Measurements from ENCODE around the gene RBPJ.
A peak's percentile ranks its signal among the peaks of the same experiment; 100 is the strongest.
"Not testable (repeated sequence)": the region's sequence is repeated elsewhere in the genome, so short reads cannot be mapped to it uniquely, and the experiment has no call there.

RBPJ gene

GRCh38 chr4:26302031-26302899 lies 18.5 kb upstream of the RBPJ start:
- FAIRE-seq = no peak

- no peak for FAIRE-seq
These were observed 17.8 kb upstream of the RBPJ start for GRCh38 chr4:26303008-26303407.

GRCh38 chr4:26307037-26307800 lies 13.6 kb upstream of the RBPJ start:
- no peak for FAIRE-seq

GRCh38 chr4:26308568-26308967 lies 12.2 kb upstream of the RBPJ start:
- FAIRE-seq = no peak

DNA sequence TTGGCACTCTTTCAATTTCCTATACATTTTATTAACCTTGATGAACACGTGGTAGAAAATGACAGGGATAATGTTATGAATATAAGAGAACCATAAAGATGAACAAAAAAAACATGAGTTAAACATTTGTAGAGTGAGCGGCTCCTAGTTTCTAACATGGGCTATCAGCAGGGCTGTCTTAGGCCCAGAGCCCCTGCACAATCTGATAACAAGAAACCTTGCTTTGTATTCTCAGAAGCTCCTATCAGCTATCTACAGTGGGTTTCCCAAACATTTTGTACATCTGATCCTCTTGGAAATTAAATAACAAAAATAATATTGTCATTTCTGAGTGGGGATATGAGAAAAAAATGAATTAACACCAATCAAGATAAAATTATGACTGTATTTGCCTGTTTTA lies 10.6 kb upstream of the RBPJ start:
- FAIRE-seq = no peak

- no peak for FAIRE-seq
These were observed 9.2 kb upstream of the RBPJ start for GRCh38 chr4:26311633-26312032.

DNA sequence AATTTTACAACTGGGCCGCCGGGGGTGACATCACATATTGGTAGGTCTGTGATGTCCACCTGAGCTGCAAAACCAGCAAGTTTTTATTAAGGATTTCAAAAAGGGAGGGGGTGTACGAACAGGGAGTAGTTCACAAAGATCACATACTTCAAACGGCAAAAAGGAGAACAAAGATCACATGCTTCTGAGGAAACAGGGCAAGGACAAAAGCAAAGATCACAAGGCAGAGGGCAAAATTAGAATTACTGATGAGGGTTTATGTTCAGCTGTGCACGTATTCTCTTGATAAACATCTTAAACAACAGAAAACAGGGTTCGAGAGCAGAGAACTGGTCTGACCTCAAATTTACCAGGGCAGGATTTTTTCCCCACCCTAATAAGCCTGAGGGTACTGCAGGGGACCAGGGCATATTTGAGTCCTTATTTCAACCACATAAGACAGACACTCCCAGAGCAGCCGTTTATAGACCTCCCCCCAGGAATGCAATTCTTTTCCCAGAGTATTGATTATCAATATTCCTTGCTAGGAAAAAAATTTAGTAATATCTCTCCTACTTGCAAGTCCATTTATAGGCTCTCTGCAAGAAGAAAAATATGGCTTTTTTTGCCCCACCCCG lies 5.4 kb upstream of the RBPJ start:
- FAIRE-seq = not testable (repeated sequence)

GRCh38 chr4:26317766-26318165 lies 3.0 kb upstream of the RBPJ start:
- FAIRE-seq = no peak

DNA sequence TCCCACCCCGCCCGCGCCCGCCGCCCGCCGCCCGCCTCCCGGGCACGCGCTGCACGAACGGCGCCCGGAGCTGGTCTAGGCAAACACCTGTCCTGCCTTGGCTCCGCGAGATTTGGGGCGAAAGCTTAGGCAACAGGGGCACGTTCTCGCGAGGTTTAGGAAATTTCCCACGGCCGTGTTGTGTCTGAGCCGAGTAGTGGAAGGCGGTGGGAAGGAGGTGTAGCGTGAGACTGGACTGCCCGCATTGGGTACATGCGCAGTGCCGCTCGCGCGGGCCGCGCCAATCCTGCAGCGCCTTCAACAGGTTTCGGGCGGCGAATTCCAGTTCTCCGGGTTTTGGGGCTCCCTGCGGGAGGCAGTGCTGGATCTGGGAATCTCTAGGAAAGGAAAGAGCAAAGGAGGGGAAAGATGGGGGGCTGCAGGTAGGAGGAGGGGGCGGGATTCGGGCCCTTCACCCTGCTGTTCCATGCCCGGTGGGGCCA lies 1.3 kb upstream of the RBPJ start:
- peak; percentile 85 for FAIRE-seq

DNA sequence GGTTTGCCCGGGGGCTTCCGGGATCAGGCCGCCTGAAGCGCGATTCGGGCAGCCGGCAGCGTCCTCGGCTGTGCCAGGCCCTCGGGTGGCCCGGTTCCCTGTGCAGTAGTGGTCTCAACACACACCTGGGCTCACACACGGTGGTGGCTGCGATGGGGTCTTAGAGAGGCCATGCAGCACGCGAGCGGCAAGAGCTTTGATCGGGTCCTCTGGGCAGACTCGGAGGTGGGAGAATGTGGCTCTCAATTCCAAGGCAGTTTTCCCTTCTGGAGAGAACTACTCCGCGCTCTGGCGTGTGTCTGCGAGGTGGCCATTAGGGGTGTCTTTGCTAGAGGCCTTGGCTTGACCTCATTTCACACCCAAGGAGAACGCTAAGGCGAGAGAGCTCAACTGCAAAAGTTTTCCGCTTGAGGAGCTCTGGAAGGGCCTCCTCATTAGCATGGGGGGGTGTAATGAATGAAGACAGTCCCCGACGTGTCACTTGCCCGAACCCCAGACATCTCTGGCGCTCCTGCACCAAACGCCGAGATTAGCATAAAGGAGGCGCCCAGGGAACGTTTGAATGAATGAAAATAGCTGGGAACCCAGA lies 771 bp upstream of the RBPJ start:
- no peak for FAIRE-seq

DNA sequence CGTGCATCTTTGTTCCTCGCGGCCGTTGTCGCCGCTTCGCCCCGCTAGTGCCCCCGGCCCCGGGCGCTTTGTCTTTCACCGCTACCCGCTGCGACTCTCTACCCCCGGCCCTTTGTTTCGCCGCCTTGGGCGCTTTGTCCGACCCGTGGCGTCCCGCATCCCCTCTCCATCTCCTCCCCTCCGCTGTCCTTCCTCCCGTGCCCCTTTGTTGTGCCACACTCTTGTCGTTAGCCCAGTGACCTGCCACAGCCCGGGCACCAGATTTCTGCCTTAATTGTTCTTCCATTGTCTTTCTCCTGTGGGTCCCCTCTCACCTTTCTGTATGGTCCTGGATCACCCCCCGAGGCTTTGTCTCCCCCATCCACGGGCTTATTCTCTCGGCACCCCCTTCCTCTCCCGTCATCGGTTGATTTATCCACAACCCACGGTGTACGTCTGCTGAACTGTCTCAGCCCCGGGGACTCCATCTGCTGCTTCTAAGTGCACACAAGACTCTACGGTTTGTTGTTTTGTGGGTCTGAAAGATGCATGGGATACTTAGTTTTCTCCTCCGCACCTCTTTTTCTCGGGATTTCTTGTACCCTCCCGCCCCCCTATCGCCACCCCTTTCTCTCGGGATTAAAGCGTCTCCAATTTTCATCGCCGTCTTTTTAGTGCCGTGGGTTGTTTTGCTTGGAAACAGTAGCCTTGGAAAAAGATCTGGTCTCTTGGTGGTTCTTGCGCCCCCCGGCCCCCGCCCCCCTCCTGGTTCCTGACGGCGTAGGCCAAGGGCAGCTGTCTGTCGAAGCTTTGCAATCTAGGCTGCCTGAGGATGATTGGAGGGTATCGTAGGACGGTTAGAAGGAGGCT lies 783 bp downstream of the RBPJ start:
- no peak for FAIRE-seq

DNA sequence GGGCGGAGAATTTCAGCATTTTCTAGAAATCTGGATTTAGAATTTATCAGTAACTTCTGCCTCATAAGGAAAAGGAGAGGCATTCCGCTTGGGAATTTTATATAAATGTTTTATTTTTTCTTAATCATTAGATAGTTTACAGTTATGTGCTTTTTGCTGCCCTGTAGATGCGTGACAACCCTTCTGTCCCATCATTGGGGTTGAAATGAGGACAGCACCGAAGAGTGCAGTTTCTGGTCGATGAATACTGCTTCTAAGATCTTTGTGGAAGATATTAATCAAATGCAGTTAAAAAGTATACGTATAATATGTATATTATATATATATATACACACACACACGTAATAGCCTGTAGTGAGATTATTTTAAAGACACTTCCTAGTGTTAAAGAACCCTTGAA lies 1.5 kb downstream of the RBPJ start:
- no peak for FAIRE-seq

GRCh38 chr4:26323821-26324220 lies 3.0 kb downstream of the RBPJ start:
- no peak for FAIRE-seq

DNA sequence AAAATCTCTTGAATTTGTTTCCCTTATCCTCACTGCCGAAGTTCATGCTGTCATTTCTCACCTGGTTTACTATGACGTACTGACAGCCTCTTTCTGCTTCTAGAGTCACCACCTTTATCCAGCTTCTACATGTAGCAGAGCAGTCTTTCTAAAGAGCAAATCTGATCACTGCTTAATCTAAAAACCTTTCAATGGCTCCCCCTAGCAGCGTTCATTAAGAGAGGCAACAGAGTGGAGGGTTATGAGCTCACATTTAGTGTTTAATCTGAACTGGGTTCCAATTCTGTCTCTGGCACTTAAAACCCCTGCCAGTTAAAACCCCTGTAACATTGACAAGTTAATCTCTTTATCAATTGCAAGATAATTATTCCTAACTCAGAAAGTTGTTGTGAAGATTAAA lies 4.4 kb downstream of the RBPJ start:
- no peak for FAIRE-seq

GRCh38 chr4:26326791-26327190 lies 6.0 kb downstream of the RBPJ start:
- no peak for FAIRE-seq

- FAIRE-seq = peak; percentile 89
These were observed 9.5 kb downstream of the RBPJ start for GRCh38 chr4:26330186-26330787.

DNA sequence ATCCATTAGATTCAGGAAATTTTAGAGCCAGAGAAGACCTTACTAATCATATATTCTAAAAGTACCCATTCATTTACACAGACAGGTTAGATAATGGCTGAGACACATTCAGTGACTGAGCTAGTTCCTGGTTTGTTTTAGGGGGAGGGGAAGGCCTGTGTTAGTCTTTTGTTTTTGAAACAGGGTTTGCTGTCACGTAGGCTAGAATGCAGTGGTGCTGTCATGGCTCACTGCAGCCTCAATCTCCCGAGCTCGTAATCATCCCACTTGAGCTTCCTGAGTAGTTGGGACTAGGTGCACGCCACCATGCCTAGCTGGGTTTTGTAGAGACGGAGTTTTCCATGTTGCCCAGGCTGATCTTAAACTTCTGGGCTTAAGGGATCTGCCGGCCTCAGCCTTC lies 10.1 kb downstream of the RBPJ start:
- FAIRE-seq = no peak

DNA sequence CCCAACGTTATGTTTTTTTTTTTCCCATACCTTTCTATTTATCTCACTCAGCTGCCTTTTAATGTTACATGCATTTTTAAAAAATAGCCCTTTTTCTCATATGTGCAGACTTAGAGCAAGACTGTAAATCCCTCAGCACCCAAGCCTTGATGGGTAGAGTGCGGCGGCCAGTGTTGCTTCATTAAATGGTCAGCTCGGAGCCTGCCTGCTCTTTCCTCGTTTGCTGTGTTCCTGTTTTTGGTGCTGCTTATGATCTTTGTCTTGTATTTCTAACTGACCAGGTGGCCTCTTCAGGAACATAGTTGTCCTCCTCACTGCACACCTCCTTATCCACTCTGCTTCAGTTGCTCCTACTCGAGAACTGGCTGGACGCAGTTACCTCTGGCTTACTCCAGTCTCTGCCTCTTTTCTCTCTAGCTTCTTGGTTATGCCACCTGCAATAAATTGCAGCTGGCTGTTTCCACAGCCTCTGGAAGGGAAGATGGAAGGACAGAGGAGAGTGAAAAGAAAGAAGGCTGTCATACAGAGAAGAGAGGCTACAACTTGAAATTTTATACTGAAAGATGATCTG lies 10.7 kb downstream of the RBPJ start:
- FAIRE-seq = no peak

GRCh38 chr4:26334366-26334765 lies 13.6 kb downstream of the RBPJ start:
- FAIRE-seq = no peak

- no peak for FAIRE-seq
These were observed 16.8 kb downstream of the RBPJ start for GRCh38 chr4:26337612-26338011.

DNA sequence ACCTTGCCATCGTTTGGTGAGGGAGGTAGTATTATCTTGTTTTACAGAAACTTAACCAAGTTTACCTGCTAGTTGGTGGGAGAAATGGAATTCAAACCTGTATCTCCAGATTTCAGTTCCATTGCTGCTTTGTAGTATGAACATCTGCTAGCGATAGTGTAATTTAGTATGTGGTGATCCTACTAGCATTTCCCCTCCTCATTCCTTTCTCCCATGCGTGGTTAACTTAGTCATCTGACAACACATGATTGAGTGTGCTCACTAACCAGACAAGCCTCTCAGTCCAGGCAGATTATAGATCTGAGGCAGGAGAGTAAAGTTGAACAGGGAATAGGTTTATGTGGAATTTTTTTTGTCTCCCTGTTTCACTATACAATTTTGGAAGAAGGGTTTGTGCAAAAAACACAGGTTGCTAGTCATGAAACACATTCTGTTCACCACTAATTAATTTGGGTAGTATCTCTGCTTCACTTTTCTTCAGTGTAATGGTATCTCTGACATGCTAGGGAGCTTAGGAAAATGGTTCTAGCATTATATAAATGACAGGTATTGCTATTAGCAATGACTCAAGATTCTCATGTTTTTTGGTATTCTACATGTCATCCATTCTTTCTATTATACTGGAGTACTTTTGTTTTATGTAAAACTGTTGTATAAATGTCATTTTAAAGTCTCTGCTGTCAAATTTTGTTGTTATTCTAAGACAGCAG lies 21.7 kb downstream of the RBPJ start:
- no peak for FAIRE-seq

Measured in A204.1 (cell line).